Keratinocyte (primary cell): ENCODE data around the gene DECR2. TPM values are rescaled to one million over a fixed set of nuclear protein-coding genes. Genes with fewer than 3 reads are reported as not detected.

Source experiments
- DNase-seq: peaks from one replicate; pipeline ENCODE4 v3.0.0-alpha.2; 2011; ENCODE audit warnings: low read depth, missing footprints, low spot score
- FAIRE-seq: peaks from 2 replicates; lab custom pipeline; 2011; peaks lifted over from hg19 to GRCh38; lab: Jason Lieb, UNC
- H2AFZ ChIP-seq: 2 replicates; pipeline ENCODE4 v1.6.0; 2012; ENCODE audit warnings: low read length, control low read depth, inconsistent platforms; ENCODE audit not compliant: control insufficient read depth
- H3K27ac ChIP-seq: 2 replicates; pipeline ENCODE4 v1.5.1; 2011; ENCODE audit warnings: low read length; ENCODE audit not compliant: control insufficient read depth, insufficient read depth
- H3K27me3 ChIP-seq: 3 replicates; pipeline ENCODE4 v1.6.0; 2011; ENCODE audit warnings: low read length; ENCODE audit not compliant: control insufficient read depth, insufficient read depth; ENCODE audit errors: extremely low read depth
- H3K36me3 ChIP-seq, 2 experiments: 2 replicates in 1 of 2; 3 replicates in 1 of 2; pipeline ENCODE4 v1.5.1; 2011; ENCODE audit warnings: low read length in 2 of 2, mild to moderate bottlenecking in 1 of 2; ENCODE audit not compliant: control insufficient read depth in 2 of 2, insufficient read depth in 2 of 2; ENCODE audit errors: extremely low read depth in 1 of 2
- H3K4me1 ChIP-seq: 3 replicates; pipeline ENCODE4 v1.5.1; 2011; ENCODE audit warnings: low read length; ENCODE audit not compliant: control insufficient read depth, insufficient read depth; ENCODE audit errors: extremely low read depth
- H3K4me2 ChIP-seq: 3 replicates; pipeline ENCODE4 v1.6.0; 2011; ENCODE audit warnings: low read depth, low read length; ENCODE audit not compliant: control insufficient read depth, insufficient read depth; ENCODE audit errors: extremely low read depth
- H3K4me3 ChIP-seq, 3 experiments: fragments of 200-600 bp in 1 of 3; sonication (generic) in 1 of 3; 2 replicates in 2 of 3; 3 replicates in 1 of 3; pipeline ENCODE4 v1.5.1; 2011 to 2016; ENCODE audit warnings: low read length in 3 of 3, mild to moderate bottlenecking in 3 of 3, control low read depth in 2 of 3, inconsistent platforms in 1 of 3, low read depth in 1 of 3, mixed read lengths in 1 of 3, mixed run types in 1 of 3, moderate library complexity in 1 of 3; ENCODE audit not compliant: control insufficient read depth in 2 of 3, insufficient read depth in 2 of 3; ENCODE audit errors: extremely low read depth in 1 of 3
- H3K79me2 ChIP-seq: 2 replicates; pipeline ENCODE4 v1.6.0; 2012; ENCODE audit warnings: low read length; ENCODE audit not compliant: control insufficient read depth, insufficient read depth
- H3K9ac ChIP-seq: 3 replicates; pipeline ENCODE4 v1.6.0; 2011; ENCODE audit warnings: low read length; ENCODE audit not compliant: control insufficient read depth, insufficient read depth; ENCODE audit errors: extremely low read depth
- H3K9me1 ChIP-seq: 3 replicates; pipeline ENCODE4 v1.6.0; 2011; ENCODE audit warnings: low read length; ENCODE audit not compliant: control insufficient read depth, insufficient read depth; ENCODE audit errors: extremely low read depth
- H3K9me3 ChIP-seq: 2 replicates; pipeline ENCODE4 v1.5.1; 2012; ENCODE audit warnings: low read depth, low read length; ENCODE audit not compliant: control insufficient read depth
- H4K20me1 ChIP-seq: 3 replicates; pipeline ENCODE4 v1.6.0; 2011; ENCODE audit warnings: low read length; ENCODE audit not compliant: control insufficient read depth, insufficient read depth; ENCODE audit errors: extremely low read depth
- EZH2 ChIP-seq: IDR thresholded peaks from one replicate; pipeline ENCODE4 v1.6.1; 2012; ENCODE audit warnings: inconsistent platforms, mild to moderate bottlenecking, low read length, moderate library complexity
- dilution Hi-C: fragments of 300-500 bp; cut with MboI; formaldehyde crosslinking; loops from one replicate; pipeline ENCODE4 v1.7.0; 2020; ENCODE audit warnings: low sequenced_read_pairs; ENCODE audit not compliant: extremely low pct_ligation_motif_present
- polyA plus RNA-seq, 5 experiments: library from polyadenylated mRNA; depleted of rRNA in 3 of 5; stranded (reverse) in 3 of 5; stranded (forward) in 1 of 5; unstranded in 1 of 5; fragments of >200 nt; gene quantifications; 1 replicate in 1 of 5; 2 replicates in 3 of 5; 3 replicates in 1 of 5; pipeline versions ENCODE4 v1.2.1 to v1.2.3, GENCODE V29; 2011 to 2012; ENCODE audit warnings: missing spikeins in 2 of 5, low read depth in 1 of 5, low replicate concordance in 1 of 5
- TF ChIP-seq, protein P1 (sequence below), 3 experiments: IDR thresholded peaks in 1 of 3; conservative IDR thresholded peaks in 1 of 3; optimal IDR thresholded peaks in 1 of 3; 2 replicates in 2 of 3; 3 replicates in 1 of 3; pipeline versions ENCODE3 to v1.5.1; 2011; ENCODE audit warnings: low read length in 3 of 3, mild to moderate bottlenecking in 3 of 3, moderate library complexity in 2 of 3, control low read depth in 1 of 3, inconsistent platforms in 1 of 3; ENCODE audit not compliant: insufficient read depth in 2 of 3; ENCODE audit errors: extremely low read depth in 1 of 3

The DECR2 gene
- polyA plus RNA-seq, 1 donor (not counting 4 experiments of a cell fraction or from before 2014, with no cell fraction given): 14.2 TPM

DNA sequence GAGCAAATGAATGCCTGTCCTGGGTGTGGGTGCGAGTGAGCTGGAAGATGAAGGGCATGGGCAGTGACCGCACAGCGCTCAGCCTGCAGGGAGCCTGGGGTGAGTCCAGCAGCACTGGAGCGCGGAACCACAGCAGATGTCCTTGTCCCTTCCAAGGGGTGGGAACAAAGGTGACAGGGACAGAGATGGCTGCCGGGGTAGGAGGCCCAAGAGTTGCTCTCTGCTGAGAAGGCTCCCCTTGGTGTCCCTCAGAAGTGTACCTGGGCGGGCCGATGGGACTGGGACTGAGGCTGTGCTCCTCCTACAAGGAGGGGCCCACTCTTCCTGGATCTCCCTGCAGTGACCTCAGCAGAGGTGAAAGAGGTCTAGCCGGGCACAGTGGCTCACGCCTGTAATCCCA is 12.3 kb upstream of the DECR2 start:
- H3K4me3 ChIP-seq: no peak overlapping the region
- H3K4me2 ChIP-seq: no peak overlapping the region
- DNase-seq (no peak), FAIRE-seq (no peak)
- no peak overlapping the region for H3K27ac ChIP-seq
- dilution Hi-C loops: no loop called here
- TF ChIP-seq EZH2: no peak
- TF ChIP-seq, protein P1, sequence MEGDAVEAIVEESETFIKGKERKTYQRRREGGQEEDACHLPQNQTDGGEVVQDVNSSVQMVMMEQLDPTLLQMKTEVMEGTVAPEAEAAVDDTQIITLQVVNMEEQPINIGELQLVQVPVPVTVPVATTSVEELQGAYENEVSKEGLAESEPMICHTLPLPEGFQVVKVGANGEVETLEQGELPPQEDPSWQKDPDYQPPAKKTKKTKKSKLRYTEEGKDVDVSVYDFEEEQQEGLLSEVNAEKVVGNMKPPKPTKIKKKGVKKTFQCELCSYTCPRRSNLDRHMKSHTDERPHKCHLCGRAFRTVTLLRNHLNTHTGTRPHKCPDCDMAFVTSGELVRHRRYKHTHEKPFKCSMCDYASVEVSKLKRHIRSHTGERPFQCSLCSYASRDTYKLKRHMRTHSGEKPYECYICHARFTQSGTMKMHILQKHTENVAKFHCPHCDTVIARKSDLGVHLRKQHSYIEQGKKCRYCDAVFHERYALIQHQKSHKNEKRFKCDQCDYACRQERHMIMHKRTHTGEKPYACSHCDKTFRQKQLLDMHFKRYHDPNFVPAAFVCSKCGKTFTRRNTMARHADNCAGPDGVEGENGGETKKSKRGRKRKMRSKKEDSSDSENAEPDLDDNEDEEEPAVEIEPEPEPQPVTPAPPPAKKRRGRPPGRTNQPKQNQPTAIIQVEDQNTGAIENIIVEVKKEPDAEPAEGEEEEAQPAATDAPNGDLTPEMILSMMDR (optimal IDR thresholded peaks at IDR 0.05 in 1 of 3, IDR thresholded peaks at IDR 0.05 in 1 of 3, conservative IDR thresholded peaks at IDR 0.05 in 1 of 3; ENCODE audit: extremely low read depth in 1 of 3, insufficient read depth in 2 of 3, low read length in 3 of 3): no peak
- H2AFZ ChIP-seq: no peak overlapping the region
- H3K9me1 ChIP-seq: no peaks in the 10 kb centered on the region
- no peaks in the 10 kb centered on the region for H3K36me3 ChIP-seq
- H3K27me3 ChIP-seq: no peaks in the 10 kb centered on the region
- H4K20me1 ChIP-seq: no peaks in the 10 kb centered on the region
- peaks cover 5% of the 10 kb centered on the region for H3K9me3 ChIP-seq
- H3K9ac ChIP-seq: no peak overlapping the region
- no peaks in the 10 kb centered on the region for H3K79me2 ChIP-seq
- H3K4me1 ChIP-seq: no peaks in the 10 kb centered on the region

DNA sequence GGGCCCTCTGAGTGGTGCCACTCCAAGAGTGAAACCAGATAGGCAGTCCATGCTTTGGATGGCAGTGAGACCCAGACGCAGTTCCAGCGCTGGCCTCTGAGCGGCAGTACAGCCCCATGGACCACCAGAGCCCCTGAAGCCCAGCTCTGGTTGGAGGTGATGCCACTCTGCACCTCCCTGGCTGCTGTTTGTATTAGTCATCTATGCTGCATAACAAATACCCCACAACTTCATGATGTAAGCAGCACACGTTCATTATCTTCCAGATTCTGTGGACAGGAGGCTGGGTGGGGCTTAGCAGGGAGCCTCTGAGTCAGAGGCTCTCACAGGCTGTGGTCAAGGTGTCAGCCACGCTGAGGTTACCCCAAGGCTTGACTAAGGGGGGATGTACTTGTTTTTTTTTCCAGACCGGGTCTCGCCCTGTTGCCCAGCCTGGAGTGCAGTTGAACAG is 9.8 kb upstream of the DECR2 start:
- peak; percentile 65 for DNase-seq
- Histone ChIP-seq H3K4me2 (no peak overlapping the region), H3K9me1 (no peaks in the 10 kb centered on the region), H3K79me2 (no peaks in the 10 kb centered on the region), H2AFZ (no peak overlapping the region), H3K27me3 (no peaks in the 10 kb centered on the region), H3K4me3 (no peak overlapping the region), H3K9me3 (peaks cover 5% of the 10 kb centered on the region), H3K4me1 (no peaks in the 10 kb centered on the region), H3K9ac (no peak overlapping the region), H3K27ac (no peak overlapping the region), H4K20me1 (no peaks in the 10 kb centered on the region), H3K36me3 (no peaks in the 10 kb centered on the region)
- FAIRE-seq: no peak
- dilution Hi-C loops: no loop called here
- TF ChIP-seq, protein P1 (optimal IDR thresholded peaks at IDR 0.05 in 1 of 3, IDR thresholded peaks at IDR 0.05 in 1 of 3, conservative IDR thresholded peaks at IDR 0.05 in 1 of 3; ENCODE audit: extremely low read depth in 1 of 3, insufficient read depth in 2 of 3, low read length in 3 of 3): peak; percentile 76 to 95 (median 88)
- no peak for TF ChIP-seq EZH2
